HCT116 (cell line): ENCODE data around the gene SUSD2. TPM values are rescaled to one million over a fixed set of nuclear protein-coding genes. Genes with fewer than 3 reads are reported as not detected.
A peak's percentile ranks its signal among the peaks of the same experiment; 100 is the strongest.
"Not testable (repeated sequence)": the region's sequence is repeated elsewhere in the genome, so short reads cannot be mapped to it uniquely, and the experiment has no call there.

ENCODE experiments used
- ATAC-seq: fragments of 200-7000 bp; cut with Tn5 transposase; 2 replicates; pipeline ENCODE4 v1.9.1; 2020; ENCODE audit warnings: mild to moderate bottlenecking, moderate library complexity
- BruUV-seq: library from RNA; stranded (reverse); fragments of 400-500 nt; replicated peaks from 2 replicates; lab custom pipeline; 2021; lab: Mats Ljungman, UMichigan
- CTCF ChIA-PET: fragments of 300-600 bp; sonication (Branson Sonifier 250); formaldehyde crosslinking; loops from one replicate; lab custom pipeline; 2021; ENCODE audit warnings: antibody characterized with exemption; lab: Charles Lee
- POLR2A ChIA-PET: fragments of 300-600, 350-600 bp; sonication (Branson Sonifier 250); formaldehyde crosslinking; loops from one replicate; lab custom pipeline; 2021; ENCODE audit warnings: antibody characterized with exemption; lab: Charles Lee
- RAD21 ChIA-PET, 2 experiments: fragments of 300-600 bp; sonication (Branson Sonifier 250); formaldehyde crosslinking; loops; one replicate each; lab custom pipeline; 2023; ENCODE audit warnings: low total read pairs in 2 of 2; ENCODE audit not compliant: uncharacterized antibody in 2 of 2, unreplicated experiment in 2 of 2, low non-redundant PET in 1 of 2; lab: Charles Lee
- DNase-seq: peaks from one replicate; pipeline ENCODE4 v3.0.0-alpha.2; 2010; ENCODE audit warnings: low read depth, low spot score
- H2AFZ ChIP-seq: fragments of 200-600 bp; shearing (Covaris generic), sonication (generic); 2 replicates; pipeline ENCODE4 v1.6.1; 2017; ENCODE audit warnings: low read depth, mixed run types, mixed read lengths, antibody characterized with exemption, low read length; ENCODE audit not compliant: poor library complexity, severe bottlenecking
- H3K27ac ChIP-seq: 2 replicates; pipeline ENCODE4 v1.5.1; 2012; ENCODE audit warnings: low read depth, low read length
- H3K27me3 ChIP-seq: fragments of 200-600 bp; sonication (generic); 2 replicates; pipeline ENCODE4 v1.6.1; 2016; ENCODE audit warnings: mixed run types, low read length, mixed read lengths; ENCODE audit not compliant: insufficient read depth
- H3K36me3 ChIP-seq, 2 experiments: fragments of 200-500 bp in 1 of 2; fragments of 200-600 bp in 1 of 2; sonication (Bioruptor generic) in 1 of 2; sonication (generic) in 1 of 2; 2 replicates each; pipeline versions ENCODE4 v1.5.1 to v1.6.1; 2014 to 2016; ENCODE audit warnings: low read length in 2 of 2, inconsistent platforms in 1 of 2, mixed read lengths in 1 of 2, mixed run types in 1 of 2; ENCODE audit not compliant: insufficient read depth in 2 of 2, control insufficient read depth in 1 of 2
- H3K4me1 ChIP-seq, 2 experiments: fragments of 200-600 bp in 1 of 2; sonication (generic) in 1 of 2; 2 replicates each; pipeline versions ENCODE4 v1.5.1 to v1.6.1; 2012 to 2017; ENCODE audit warnings: low read length in 2 of 2, inconsistent platforms in 1 of 2, mild to moderate bottlenecking in 1 of 2, mixed read lengths in 1 of 2, mixed run types in 1 of 2, moderate library complexity in 1 of 2; ENCODE audit not compliant: insufficient read depth in 2 of 2, control insufficient read depth in 1 of 2
- H3K4me2 ChIP-seq: fragments of 200-600 bp; sonication (generic); 2 replicates; pipeline ENCODE4 v1.6.1; 2017; ENCODE audit warnings: mixed run types, low read length, mixed read lengths
- H3K4me3 ChIP-seq, 2 experiments: fragments of 200-600 bp in 1 of 2; sonication (generic) in 1 of 2; replicated peaks in 1 of 2; 2 replicates each; pipeline ENCODE4 v1.5.1; 2011 to 2016; ENCODE audit warnings: low read length in 2 of 2, control low read depth in 1 of 2, low read depth in 1 of 2, mild to moderate bottlenecking in 1 of 2, mixed read lengths in 1 of 2, mixed run types in 1 of 2
- H3K79me2 ChIP-seq: fragments of 200-600 bp; sonication (generic); 2 replicates; pipeline ENCODE4 v1.6.1; 2017; ENCODE audit warnings: mild to moderate bottlenecking, mixed run types, low read length, moderate library complexity, mixed read lengths; ENCODE audit not compliant: insufficient read depth
- H3K9ac ChIP-seq: fragments of 200-600 bp; sonication (generic); 2 replicates; pipeline ENCODE4 v1.6.1; 2016; ENCODE audit warnings: low read length, mixed read lengths
- H3K9me2 ChIP-seq: fragments of 200-600 bp; sonication (generic), shearing (Covaris generic); 2 replicates; pipeline ENCODE4 v1.6.1; 2017; ENCODE audit warnings: mixed run types, mild to moderate bottlenecking, moderate library complexity; ENCODE audit not compliant: insufficient read depth
- H3K9me3 ChIP-seq, 2 experiments: fragments of 200-500 bp in 1 of 2; fragments of 200-600 bp in 1 of 2; sonication (Bioruptor generic) in 1 of 2; sonication (generic) in 1 of 2; 2 replicates each; pipeline ENCODE4 v1.6.1; 2014 to 2017; ENCODE audit warnings: low read length in 2 of 2, mixed read lengths in 2 of 2, inconsistent platforms in 1 of 2, low read depth in 1 of 2, mild to moderate bottlenecking in 1 of 2, mixed run types in 1 of 2, moderate library complexity in 1 of 2; ENCODE audit not compliant: control insufficient read depth in 1 of 2, insufficient read depth in 1 of 2
- H4K20me1 ChIP-seq: fragments of 200-600 bp; sonication (generic), shearing (Covaris generic); 2 replicates; pipeline ENCODE4 v1.6.1; 2017; ENCODE audit warnings: mixed run types, mild to moderate bottlenecking, moderate library complexity; ENCODE audit not compliant: insufficient read depth
- ATF3 ChIP-seq: IDR thresholded peaks from 2 replicates; pipeline ENCODE4 v1.6.1; 2012
- RAD21 ChIP-seq: IDR thresholded peaks from 2 replicates; pipeline ENCODE4 v1.6.1; 2012; ENCODE audit warnings: low read depth, mild to moderate bottlenecking
- intact Hi-C: fragments of 100-400 bp; cut with micrococcal nuclease; formaldehyde crosslinking; loops from 2 replicates; pipeline ENCODE4 v1.10.0; 2022
- total RNA-seq: library from RNA; stranded (reverse); gene quantifications from one replicate; pipeline ENCODE4 v1.2.1, GENCODE V29; 2021; ENCODE audit not compliant: unreplicated experiment

Gene SUSD2
- total RNA-seq, 1 experiment from 2014 or later: 6.6 TPM

- ATAC-seq: no peak
- intact Hi-C loops: loop anchor here (10.0 kb wide), 1 partner anchor 343 kb away; no protein-coding TSS in a partner anchor
- Histone ChIP-seq H3K9me2 (no peaks in the 10 kb centered on the region), H3K27me3 (no peaks in the 10 kb centered on the region), H3K4me1 (peaks cover 7 to 10% of the 10 kb centered on the region in 2 experiments; a peak in 3 of 4 replicates), H3K4me2 (no peak overlapping the region), H3K36me3 (no peaks in the 10 kb centered on the region), H3K27ac (no peak overlapping the region), H3K4me3 (no peak overlapping the region), H3K9me3 (no peaks in the 10 kb centered on the region), H3K9ac (no peak overlapping the region), H3K79me2 (no peaks in the 10 kb centered on the region), H2AFZ (no peak overlapping the region), H4K20me1 (no peaks in the 10 kb centered on the region)
- CTCF ChIA-PET: no interaction called here
- DNase-seq: no peak
- POLR2A ChIA-PET: no interaction called here
- RAD21 ChIA-PET: no interaction called here
- BruUV-seq: no TSS peak
- TF ChIP-seq RAD21 (peak; percentile 40; the same call in 1 of the 2 replicates), ATF3 (no peak)
Observed at GRCh38 chr22:24181996-24182899, 961 bp downstream of the SUSD2 start.

- ATAC-seq, RAD21 ChIA-PET, H3K79me2 ChIP-seq, POLR2A ChIA-PET, H3K4me2 ChIP-seq, H3K9me3 ChIP-seq, H4K20me1 ChIP-seq, H2AFZ ChIP-seq, BruUV-seq, DNase-seq, H3K27ac ChIP-seq, H3K27me3 ChIP-seq, CTCF ChIA-PET, H3K9me2 ChIP-seq, H3K4me3 ChIP-seq, H3K36me3 ChIP-seq, H3K9ac ChIP-seq: not testable (repeated sequence)
- intact Hi-C loops: loop anchor here (10.0 kb wide), 1 partner anchor 342 kb away; no protein-coding TSS in a partner anchor
- peaks cover 7 to 10% of the 10 kb centered on the region in 2 experiments; a peak in 3 of 4 replicates for H3K4me1 ChIP-seq
Observed at GRCh38 chr22:24182900-24183246, 1.6 kb downstream of the SUSD2 start.
